Measurements from ENCODE around the gene CHDH. TPM values are rescaled to one million over a fixed set of nuclear protein-coding genes. Genes with fewer than 3 reads are reported as not detected.

Gene CHDH
- total and polyA plus RNA-seq, 5 donors from 2014 or later = 0.45 to 4.3 (median 1.3) TPM

- H3K36me3 Mint-ChIP-seq = no peaks in the 10 kb centered on the region
- Histone ChIP-seq H3K36me3 (ENCODE audit: control insufficient read depth, insufficient read depth, low read length) (no peaks in the 10 kb centered on the region), H3K9me3 (ENCODE audit: control insufficient read depth in 2 of 2, low read length in 2 of 2) (no peaks in the 10 kb centered on the region), H3K27me3 (ENCODE audit: control insufficient read depth, insufficient read depth, low read length) (no peaks in the 10 kb centered on the region), H3K27ac (ENCODE audit: insufficient read depth, low read length, poor library complexity, severe bottlenecking) (no peak overlapping the region), H3K4me3 (ENCODE audit: low read depth, low read length) (no peak overlapping the region), H3K4me1 (ENCODE audit: control insufficient read depth, insufficient read depth, low read length, poor library complexity, severe bottlenecking) (no peaks in the 10 kb centered on the region)
- H3K9me3 Mint-ChIP-seq = no peaks in the 10 kb centered on the region
- H3K4me3 Mint-ChIP-seq = no peak overlapping the region
- no peak overlapping the region for H3K27ac Mint-ChIP-seq
- peaks cover 11% of the 10 kb centered on the region for H3K27me3 Mint-ChIP-seq
- DNase-seq (no peak), ATAC-seq (ENCODE audit: low read depth in 2 of 2) (no peak)
- H3K4me1 Mint-ChIP-seq = no peaks in the 10 kb centered on the region
Observed at GRCh38 chr3:53803124-53803815, 42.9 kb downstream of the CHDH start.

- DNase-seq (no peak), ATAC-seq (ENCODE audit: low read depth in 2 of 2) (no peak)
- Mint-ChIP-seq H3K27me3 (peaks cover 11% of the 10 kb centered on the region), H3K9me3 (no peaks in the 10 kb centered on the region), H3K4me1 (no peaks in the 10 kb centered on the region), H3K4me3 (no peak overlapping the region), H3K27ac (no peak overlapping the region), H3K36me3 (no peaks in the 10 kb centered on the region)
- Histone ChIP-seq H3K36me3 (ENCODE audit: control insufficient read depth, insufficient read depth, low read length) (no peaks in the 10 kb centered on the region), H3K27ac (ENCODE audit: insufficient read depth, low read length, poor library complexity, severe bottlenecking) (no peak overlapping the region), H3K9me3 (ENCODE audit: control insufficient read depth in 2 of 2, low read length in 2 of 2) (no peaks in the 10 kb centered on the region), H3K4me1 (ENCODE audit: control insufficient read depth, insufficient read depth, low read length, poor library complexity, severe bottlenecking) (no peaks in the 10 kb centered on the region), H3K4me3 (ENCODE audit: low read depth, low read length) (no peak overlapping the region), H3K27me3 (ENCODE audit: control insufficient read depth, insufficient read depth, low read length) (no peaks in the 10 kb centered on the region)
Observed at GRCh38 chr3:53802256-53802880, 43.9 kb downstream of the CHDH start.

GRCh38 chr3:53801319-53801718 lies 44.9 kb downstream of the CHDH start:
- Mint-ChIP-seq H3K36me3 (no peaks in the 10 kb centered on the region), H3K4me3 (no peak overlapping the region), H3K27ac (no peak overlapping the region), H3K9me3 (no peaks in the 10 kb centered on the region), H3K4me1 (no peaks in the 10 kb centered on the region), H3K27me3 (peaks cover 13% of the 10 kb centered on the region)
- no peak overlapping the region for H3K4me3 ChIP-seq (ENCODE audit: low read depth, low read length)
- no peaks in the 10 kb centered on the region for H3K4me1 ChIP-seq (ENCODE audit: control insufficient read depth, insufficient read depth, low read length, poor library complexity, severe bottlenecking)
- H3K9me3 ChIP-seq (ENCODE audit: control insufficient read depth in 2 of 2, low read length in 2 of 2) = no peaks in the 10 kb centered on the region
- no peak for ATAC-seq (ENCODE audit: low read depth in 2 of 2)
- H3K27me3 ChIP-seq (ENCODE audit: control insufficient read depth, insufficient read depth, low read length) = no peaks in the 10 kb centered on the region
- no peak for DNase-seq
- H3K27ac ChIP-seq (ENCODE audit: insufficient read depth, low read length, poor library complexity, severe bottlenecking) = no peak overlapping the region
- H3K36me3 ChIP-seq (ENCODE audit: control insufficient read depth, insufficient read depth, low read length) = no peaks in the 10 kb centered on the region

GRCh38 chr3:53800041-53800906 lies 45.9 kb downstream of the CHDH start:
- H3K36me3 ChIP-seq (ENCODE audit: control insufficient read depth, insufficient read depth, low read length) = no peaks in the 10 kb centered on the region
- Mint-ChIP-seq H3K27me3 (peaks cover 17% of the 10 kb centered on the region), H3K4me3 (no peak overlapping the region), H3K4me1 (no peaks in the 10 kb centered on the region), H3K27ac (no peak overlapping the region), H3K9me3 (no peaks in the 10 kb centered on the region), H3K36me3 (no peaks in the 10 kb centered on the region)
- no peaks in the 10 kb centered on the region for H3K9me3 ChIP-seq (ENCODE audit: control insufficient read depth in 2 of 2, low read length in 2 of 2)
- H3K27me3 ChIP-seq (ENCODE audit: control insufficient read depth, insufficient read depth, low read length) = no peaks in the 10 kb centered on the region
- H3K4me3 ChIP-seq (ENCODE audit: low read depth, low read length) = no peak overlapping the region
- no peak for ATAC-seq (ENCODE audit: low read depth in 2 of 2)
- H3K27ac ChIP-seq (ENCODE audit: insufficient read depth, low read length, poor library complexity, severe bottlenecking) = no peak overlapping the region
- no peaks in the 10 kb centered on the region for H3K4me1 ChIP-seq (ENCODE audit: control insufficient read depth, insufficient read depth, low read length, poor library complexity, severe bottlenecking)
- DNase-seq = no peak

- Mint-ChIP-seq H3K4me3 (no peak overlapping the region), H3K4me1 (no peaks in the 10 kb centered on the region), H3K36me3 (no peaks in the 10 kb centered on the region), H3K27me3 (peaks cover 21% of the 10 kb centered on the region), H3K27ac (no peak overlapping the region), H3K9me3 (no peaks in the 10 kb centered on the region)
- Histone ChIP-seq H3K36me3 (ENCODE audit: control insufficient read depth, insufficient read depth, low read length) (no peaks in the 10 kb centered on the region), H3K4me1 (ENCODE audit: control insufficient read depth, insufficient read depth, low read length, poor library complexity, severe bottlenecking) (no peaks in the 10 kb centered on the region), H3K27ac (ENCODE audit: insufficient read depth, low read length, poor library complexity, severe bottlenecking) (no peak overlapping the region), H3K9me3 (ENCODE audit: control insufficient read depth in 2 of 2, low read length in 2 of 2) (no peaks in the 10 kb centered on the region), H3K4me3 (ENCODE audit: low read depth, low read length) (no peak overlapping the region), H3K27me3 (ENCODE audit: control insufficient read depth, insufficient read depth, low read length) (no peaks in the 10 kb centered on the region)
- DNase-seq (no peak), ATAC-seq (ENCODE audit: low read depth in 2 of 2) (no peak)
Observed at GRCh38 chr3:53799338-53799865, 46.8 kb downstream of the CHDH start.

- Mint-ChIP-seq H3K4me3 (no peak overlapping the region), H3K9me3 (no peaks in the 10 kb centered on the region), H3K4me1 (no peaks in the 10 kb centered on the region), H3K27ac (no peak overlapping the region), H3K27me3 (peaks cover 15% of the 10 kb centered on the region), H3K36me3 (no peaks in the 10 kb centered on the region)
- no peak for ATAC-seq (ENCODE audit: low read depth in 2 of 2)
- H3K27ac ChIP-seq (ENCODE audit: insufficient read depth, low read length, poor library complexity, severe bottlenecking) = no peak overlapping the region
- no peak overlapping the region for H3K4me3 ChIP-seq (ENCODE audit: low read depth, low read length)
- DNase-seq = no peak
- no peaks in the 10 kb centered on the region for H3K36me3 ChIP-seq (ENCODE audit: control insufficient read depth, insufficient read depth, low read length)
- no peaks in the 10 kb centered on the region for H3K9me3 ChIP-seq (ENCODE audit: control insufficient read depth in 2 of 2, low read length in 2 of 2)
- H3K4me1 ChIP-seq (ENCODE audit: control insufficient read depth, insufficient read depth, low read length, poor library complexity, severe bottlenecking) = no peaks in the 10 kb centered on the region
- no peaks in the 10 kb centered on the region for H3K27me3 ChIP-seq (ENCODE audit: control insufficient read depth, insufficient read depth, low read length)
Observed at GRCh38 chr3:53798144-53798543, 48.1 kb downstream of the CHDH start.

GRCh38 chr3:53795789-53796560 lies 50.2 kb downstream of the CHDH start:
- Mint-ChIP-seq H3K4me1 (no peaks in the 10 kb centered on the region), H3K4me3 (no peak overlapping the region), H3K9me3 (no peaks in the 10 kb centered on the region), H3K36me3 (no peaks in the 10 kb centered on the region), H3K27ac (no peak overlapping the region), H3K27me3 (peaks cover 11% of the 10 kb centered on the region)
- ATAC-seq (ENCODE audit: low read depth in 2 of 2) (no peak), DNase-seq (no peak)
- Histone ChIP-seq H3K4me3 (ENCODE audit: low read depth, low read length) (no peak overlapping the region), H3K27ac (ENCODE audit: insufficient read depth, low read length, poor library complexity, severe bottlenecking) (no peak overlapping the region), H3K4me1 (ENCODE audit: control insufficient read depth, insufficient read depth, low read length, poor library complexity, severe bottlenecking) (no peaks in the 10 kb centered on the region), H3K36me3 (ENCODE audit: control insufficient read depth, insufficient read depth, low read length) (no peaks in the 10 kb centered on the region), H3K27me3 (ENCODE audit: control insufficient read depth, insufficient read depth, low read length) (peaks cover 2% of the 10 kb centered on the region), H3K9me3 (ENCODE audit: control insufficient read depth in 2 of 2, low read length in 2 of 2) (no peaks in the 10 kb centered on the region)

Measured in CD4-positive, CD25-positive, alpha-beta regulatory T cell (primary cell).